B cell (primary cell): Measurements from ENCODE around the gene USP34. TPM values are rescaled to one million over a fixed set of nuclear protein-coding genes. Genes with fewer than 3 reads are reported as not detected.

Experiments
- ATAC-seq: fragments of 200-7000 bp; cut with Tn5 transposase; one replicate; pipeline ENCODE4 v1.10.0; 2021; ENCODE audit warnings: low read depth, mild to moderate bottlenecking, moderate number of reproducible peaks, moderate library complexity
- CTCF ChIA-PET: fragments of 350-600 bp; sonication (Branson Sonifier 250); formaldehyde crosslinking; loops from one replicate; lab custom pipeline; 2021; ENCODE audit warnings: antibody characterized with exemption, inconsistent platforms; lab: Charles Lee
- POLR2A ChIA-PET: fragments of 350-600 bp; sonication (Branson Sonifier 250); formaldehyde crosslinking; loops from one replicate; lab custom pipeline; 2021; ENCODE audit warnings: antibody characterized with exemption; lab: Charles Lee
- DNase-seq: peaks from one replicate; pipeline ENCODE4 v3.0.0; 2013
- H2AFZ ChIP-seq: 2 replicates; pipeline ENCODE4 v1.6.1; 2012; ENCODE audit warnings: mild to moderate bottlenecking, low read depth, low read length; ENCODE audit not compliant: insufficient read depth, poor library complexity, severe bottlenecking
- H3K27ac ChIP-seq, 2 donors: 1 replicate in 1 of 2; 2 replicates in 1 of 2; pipeline ENCODE4 v1.5.1; 2012 to 2013; ENCODE audit warnings: low read length in 2 of 2, mild to moderate bottlenecking in 2 of 2, moderate library complexity in 1 of 2
- H3K27me3 ChIP-seq, 4 experiments: fragments of 200-600 bp in 1 of 4; sonication (generic) in 1 of 4; replicated peaks in 1 of 4; 1 replicate in 2 of 4; 2 replicates in 2 of 4; pipeline versions ENCODE4 v1.6.1 to v1.7.0; 2013 to 2016; ENCODE audit warnings: low read length in 3 of 4, mild to moderate bottlenecking in 2 of 4, mixed read lengths in 1 of 4, moderate library complexity in 1 of 4; ENCODE audit not compliant: insufficient read depth in 4 of 4, control insufficient read depth in 3 of 4; ENCODE audit errors: control extremely low read depth in 1 of 4
- H3K36me3 ChIP-seq, 2 experiments: replicated peaks in 1 of 2; 1 replicate in 1 of 2; 2 replicates in 1 of 2; pipeline versions ENCODE4 v1.6.1 to v1.7.1; 2013; ENCODE audit warnings: low read length in 1 of 2; ENCODE audit not compliant: insufficient read depth in 2 of 2, control insufficient read depth in 1 of 2; ENCODE audit errors: control extremely low read depth in 1 of 2, extremely low read depth in 1 of 2
- H3K4me1 ChIP-seq, 2 donors: fragments of 200-600 bp in 1 of 2; sonication (generic) in 1 of 2; 1 replicate in 1 of 2; 2 replicates in 1 of 2; pipeline versions ENCODE4 v1.5.1 to v1.6.1; 2013 to 2017; ENCODE audit warnings: low read length in 2 of 2; ENCODE audit not compliant: control insufficient read depth in 2 of 2, insufficient read depth in 2 of 2
- H3K4me2 ChIP-seq: replicated peaks from 2 replicates; pipeline ENCODE3; 2012; ENCODE audit warnings: mild to moderate bottlenecking, low read depth, low read length; ENCODE audit not compliant: poor library complexity, severe bottlenecking
- H3K4me3 ChIP-seq, 5 experiments: fragments of 200-600 bp in 1 of 5; sonication (generic) in 1 of 5; 1 replicate in 3 of 5; 2 replicates in 2 of 5; pipeline versions ENCODE4 v1.5.1 to v1.7.0; 2011 to 2016; ENCODE audit warnings: low read length in 4 of 5, mild to moderate bottlenecking in 4 of 5, low read depth in 2 of 5, control low read depth in 1 of 5, moderate library complexity in 1 of 5; ENCODE audit not compliant: insufficient read depth in 1 of 5; ENCODE audit errors: control extremely low read depth in 1 of 5, extremely low read depth in 1 of 5
- H3K79me2 ChIP-seq: fragments of 200-600 bp; sonication (generic); one replicate; pipeline ENCODE4 v1.6.0; 2016; ENCODE audit warnings: low read length; ENCODE audit not compliant: control insufficient read depth, insufficient read depth
- H3K9ac ChIP-seq: fragments of 200-600 bp; sonication (generic); 2 replicates; pipeline ENCODE4 v1.6.1; 2017; ENCODE audit warnings: mild to moderate bottlenecking, low read length, moderate library complexity
- H3K9me3 ChIP-seq, 3 donors: one replicate each; pipeline versions ENCODE4 v1.6.1 to v1.7.1; 2013; ENCODE audit warnings: low read length in 2 of 3; ENCODE audit not compliant: control insufficient read depth in 2 of 3, insufficient read depth in 1 of 3; ENCODE audit errors: control extremely low read depth in 1 of 3
- H4K20me1 ChIP-seq: 2 replicates; pipeline ENCODE4 v1.6.0; 2012; ENCODE audit warnings: mild to moderate bottlenecking, low read length; ENCODE audit not compliant: insufficient read depth, control insufficient read depth, poor library complexity, severe bottlenecking
- H3K27ac Mint-ChIP-seq: one replicate; pipeline ENCODE4 v1.8.0; 2021; ENCODE audit warnings: mixed read lengths
- H3K27me3 Mint-ChIP-seq: one replicate; pipeline ENCODE4 v1.8.0; 2021; ENCODE audit warnings: mixed read lengths
- H3K4me1 Mint-ChIP-seq: one replicate; pipeline ENCODE4 v1.8.0; 2021; ENCODE audit warnings: mixed read lengths
- H3K4me3 Mint-ChIP-seq: one replicate; pipeline ENCODE4 v1.8.0; 2021; ENCODE audit warnings: mixed read lengths
- H3K9me3 Mint-ChIP-seq: one replicate; pipeline ENCODE4 v1.8.0; 2022; ENCODE audit warnings: mixed read lengths; ENCODE audit not compliant: insufficient read depth
- CTCF ChIP-seq: fragments of 200-600 bp; IDR thresholded peaks from one replicate; pipeline ENCODE4 v1.8.0; 2022; ENCODE audit warnings: antibody characterized with exemption, mild to moderate bottlenecking
- EZH2 ChIP-seq: IDR thresholded peaks from 2 replicates; pipeline ENCODE4 v1.6.1; 2012; ENCODE audit warnings: borderline replicate concordance, low read depth, mild to moderate bottlenecking, moderate library complexity, low read length; ENCODE audit not compliant: insufficient read depth, poor library complexity, severe bottlenecking
- WGBS: methylation state at CpG from one replicate; pipeline ENCODE4 v1.1.5; 2013; ENCODE audit warnings: missing lambda C conversion rate; ENCODE audit not compliant: insufficient coverage; 5-methylcytosine and 5-hydroxymethylcytosine counted together
- intact Hi-C: fragments of 100-400 bp; cut with micrococcal nuclease; formaldehyde crosslinking; loops from one replicate; pipeline ENCODE4 v1.10.0; 2022
- polyA plus RNA-seq: library from polyadenylated mRNA; depleted of rRNA; stranded (reverse); fragments of >200 nt; gene quantifications from 2 replicates; pipeline ENCODE4 v1.2.3, GENCODE V29; 2012
- total RNA-seq, 2 donors: library from RNA; stranded (reverse); fragments of 120-200 nt in 1 of 2; gene quantifications; 1 replicate in 1 of 2; 2 replicates in 1 of 2; pipeline versions ENCODE4 v1.2.3 to v1.2.4, GENCODE V29; 2013 to 2022

USP34 gene
- total and polyA plus RNA-seq, 2 donors (not counting 1 experiment from before 2014, with no cell fraction given), result 70.3 to 311 TPM

- peaks cover 18% of the 10 kb centered on the region for H4K20me1 ChIP-seq
- Mint-ChIP-seq H3K27me3 (no peaks in the 10 kb centered on the region), H3K27ac (no peak overlapping the region), H3K4me3 (no peak overlapping the region), H3K9me3 (no peaks in the 10 kb centered on the region), H3K4me1 (peaks cover 27% of the 10 kb centered on the region)
- peaks cover 25 to 34% of the 10 kb centered on the region in 2 experiments for H3K36me3 ChIP-seq
- no peak for ATAC-seq
- no peak overlapping the region for H3K27ac ChIP-seq
- no peak overlapping the region for H3K9ac ChIP-seq
- intact Hi-C loops, result no loop called here
- peaks cover 0 to 3% (median 0%) of the 10 kb centered on the region in 3 donors for H3K9me3 ChIP-seq
- TF ChIP-seq EZH2 (no peak), CTCF (no peak)
- H3K4me1 ChIP-seq, result peaks cover 0 to 2% of the 10 kb centered on the region in 2 donors
- POLR2A ChIA-PET, result no interaction called here
- no CpG with 5 or more reads among the region's 1 CpG for WGBS
- H3K4me3 ChIP-seq, result no peak overlapping the region
- H3K79me2 ChIP-seq, result peaks cover 45% of the 10 kb centered on the region
- H2AFZ ChIP-seq, result no peak overlapping the region
- H3K4me2 ChIP-seq, result no peak overlapping the region
- no peak for DNase-seq
- H3K27me3 ChIP-seq, result no peaks in the 10 kb centered on the region
- CTCF ChIA-PET, result no interaction called here
Measured at GRCh38 chr2:61362873-61363272, 108.0 kb downstream of the USP34 start.

GRCh38 chr2:61361068-61361467 lies 109.8 kb downstream of the USP34 start:
- intact Hi-C loops, result no loop called here
- no peak overlapping the region for H3K4me3 Mint-ChIP-seq
- no peak for TF ChIP-seq CTCF
- no peak for TF ChIP-seq EZH2
- Histone ChIP-seq H2AFZ (no peak overlapping the region), H3K4me2 (no peak overlapping the region), H3K9me3 (peaks cover 0 to 3% (median 0%) of the 10 kb centered on the region in 3 donors), H3K27me3 (no peaks in the 10 kb centered on the region), H3K4me1 (peaks cover 0 to 2% of the 10 kb centered on the region in 2 donors), H3K36me3 (peaks cover 14 to 23% of the 10 kb centered on the region in 2 experiments), H3K27ac (no peak overlapping the region), H3K9ac (no peak overlapping the region), H4K20me1 (peaks cover 22% of the 10 kb centered on the region), H3K4me3 (no peak overlapping the region), H3K79me2 (peaks cover 51% of the 10 kb centered on the region)
- no peak overlapping the region for H3K27ac Mint-ChIP-seq
- no peaks in the 10 kb centered on the region for H3K9me3 Mint-ChIP-seq
- no CpG with 5 or more reads among the region's 1 CpG for WGBS
- POLR2A ChIA-PET, result no interaction called here
- peaks cover 34% of the 10 kb centered on the region for H3K4me1 Mint-ChIP-seq
- no peaks in the 10 kb centered on the region for H3K27me3 Mint-ChIP-seq
- ATAC-seq, result no peak
- CTCF ChIA-PET, result no interaction called here
- DNase-seq, result no peak
